ENCODE data around the gene MGAT5. TPM values are rescaled to one million over a fixed set of nuclear protein-coding genes. Genes with fewer than 3 reads are reported as not detected.

The MGAT5 gene
- total RNA-seq, 3 donors from 2014 or later (not counting 1 experiment from before 2014, with no cell fraction given), result 39.7 to 58.2 (median 57.0) TPM

- Mint-ChIP-seq H3K4me3 (no peak overlapping the region), H3K27me3 (ENCODE audit: low read depth in 2 of 2) (no peaks in the 10 kb centered on the region), H3K36me3 (peaks cover 8% of the 10 kb centered on the region), H3K27ac (no peak overlapping the region), H3K4me1 (no peaks in the 10 kb centered on the region), H3K9me3 (no peaks in the 10 kb centered on the region)
- peaks cover 4% of the 10 kb centered on the region for H3K4me1 ChIP-seq (ENCODE audit: control insufficient read depth, insufficient read depth, low read length)
- no peak for TF ChIP-seq CTCF (IDR thresholded peaks at IDR 0.05)
- WGBS (ENCODE audit: insufficient coverage), result 97% methylated on average over 3 of the region's 3 CpGs
- H3K4me3 ChIP-seq (ENCODE audit: low read length), result no peak overlapping the region
- no peak for ATAC-seq
- peaks cover 40% of the 10 kb centered on the region for H3K36me3 ChIP-seq (ENCODE audit: control insufficient read depth, insufficient read depth, low read length)
- H3K9me3 ChIP-seq (ENCODE audit: control insufficient read depth, insufficient read depth, low read length), result no peaks in the 10 kb centered on the region
- no peak for DNase-seq
- no peak overlapping the region for H3K27ac ChIP-seq (ENCODE audit: low read length)
- H3K27me3 ChIP-seq (ENCODE audit: control insufficient read depth, insufficient read depth, low read length), result no peaks in the 10 kb centered on the region
- intact Hi-C loops (cut with micrococcal nuclease), result no loop called here
These were observed 99.0 kb downstream of the MGAT5 start for GRCh38 chr2:134352844-134353243.

GRCh38 chr2:134354611-134355010 is 100.7 kb downstream of the MGAT5 start:
- Mint-ChIP-seq H3K9me3 (no peaks in the 10 kb centered on the region), H3K36me3 (peaks cover 8% of the 10 kb centered on the region), H3K4me1 (no peaks in the 10 kb centered on the region), H3K27ac (no peak overlapping the region), H3K4me3 (no peak overlapping the region), H3K27me3 (ENCODE audit: low read depth in 2 of 2) (no peaks in the 10 kb centered on the region)
- no peak for TF ChIP-seq CTCF (IDR thresholded peaks at IDR 0.05)
- Histone ChIP-seq H3K9me3 (ENCODE audit: control insufficient read depth, insufficient read depth, low read length) (no peaks in the 10 kb centered on the region), H3K27ac (ENCODE audit: low read length) (no peak overlapping the region), H3K36me3 (ENCODE audit: control insufficient read depth, insufficient read depth, low read length) (peaks cover 44% of the 10 kb centered on the region), H3K27me3 (ENCODE audit: control insufficient read depth, insufficient read depth, low read length) (no peaks in the 10 kb centered on the region), H3K4me3 (ENCODE audit: low read length) (no peak overlapping the region), H3K4me1 (ENCODE audit: control insufficient read depth, insufficient read depth, low read length) (no peaks in the 10 kb centered on the region)
- WGBS (ENCODE audit: insufficient coverage), result 97% methylated on average over 3 of the region's 3 CpGs
- ATAC-seq, result no peak
- intact Hi-C loops (cut with micrococcal nuclease), result no loop called here
- no peak for DNase-seq

GRCh38 chr2:134357814-134358213 is 103.9 kb downstream of the MGAT5 start:
- H3K4me3 ChIP-seq (ENCODE audit: low read length), result no peak overlapping the region
- no peak for TF ChIP-seq CTCF (IDR thresholded peaks at IDR 0.05)
- H3K9me3 ChIP-seq (ENCODE audit: control insufficient read depth, insufficient read depth, low read length), result no peaks in the 10 kb centered on the region
- Mint-ChIP-seq H3K27me3 (ENCODE audit: low read depth in 2 of 2) (no peaks in the 10 kb centered on the region), H3K27ac (no peak overlapping the region), H3K4me1 (no peaks in the 10 kb centered on the region), H3K4me3 (no peak overlapping the region), H3K9me3 (no peaks in the 10 kb centered on the region), H3K36me3 (no peaks in the 10 kb centered on the region)
- H3K36me3 ChIP-seq (ENCODE audit: control insufficient read depth, insufficient read depth, low read length), result peaks cover 32% of the 10 kb centered on the region
- no peak for ATAC-seq
- no peaks in the 10 kb centered on the region for H3K27me3 ChIP-seq (ENCODE audit: control insufficient read depth, insufficient read depth, low read length)
- no CpG with 5 or more reads among the region's 3 CpGs for WGBS (ENCODE audit: insufficient coverage)
- DNase-seq, result no peak
- no peaks in the 10 kb centered on the region for H3K4me1 ChIP-seq (ENCODE audit: control insufficient read depth, insufficient read depth, low read length)
- intact Hi-C loops (cut with micrococcal nuclease), result no loop called here
- H3K27ac ChIP-seq (ENCODE audit: low read length), result no peak overlapping the region

GRCh38 chr2:134359367-134360081 is 105.7 kb downstream of the MGAT5 start:
- H3K9me3 Mint-ChIP-seq, result no peaks in the 10 kb centered on the region
- H3K27ac Mint-ChIP-seq, result no peak overlapping the region
- intact Hi-C loops (cut with micrococcal nuclease), result no loop called here
- DNase-seq (no peak), ATAC-seq (no peak)
- H3K27me3 Mint-ChIP-seq (ENCODE audit: low read depth in 2 of 2), result no peaks in the 10 kb centered on the region
- H3K27ac ChIP-seq (ENCODE audit: low read length), result no peak overlapping the region
- H3K36me3 Mint-ChIP-seq, result no peaks in the 10 kb centered on the region
- H3K4me3 Mint-ChIP-seq, result no peak overlapping the region
- H3K27me3 ChIP-seq (ENCODE audit: control insufficient read depth, insufficient read depth, low read length), result no peaks in the 10 kb centered on the region
- H3K4me3 ChIP-seq (ENCODE audit: low read length), result no peak overlapping the region
- no peak for TF ChIP-seq CTCF (IDR thresholded peaks at IDR 0.05)
- WGBS (ENCODE audit: insufficient coverage), result 93% methylated on average over 8 of the region's 10 CpGs
- peaks cover 31% of the 10 kb centered on the region for H3K36me3 ChIP-seq (ENCODE audit: control insufficient read depth, insufficient read depth, low read length)
- no peaks in the 10 kb centered on the region for H3K4me1 Mint-ChIP-seq
- no peaks in the 10 kb centered on the region for H3K9me3 ChIP-seq (ENCODE audit: control insufficient read depth, insufficient read depth, low read length)
- no peaks in the 10 kb centered on the region for H3K4me1 ChIP-seq (ENCODE audit: control insufficient read depth, insufficient read depth, low read length)
